IMR-90 (cell line): ENCODE results near the gene SLC16A9. TPM values are rescaled to one million over a fixed set of nuclear protein-coding genes. Genes with fewer than 3 reads are reported as not detected.

Experiments used
- ATAC-seq: fragments of 200-7000 bp; cut with Tn5 transposase; 2 replicates; pipeline ENCODE4 v1.9.1; 2020; ENCODE audit warnings: low read depth, mild to moderate bottlenecking, moderate library complexity
- BruUV-seq: library from RNA; stranded (reverse); fragments of 400-500 nt; replicated peaks from 2 replicates; lab custom pipeline; 2021; lab: Mats Ljungman, UMichigan
- CTCF ChIA-PET: fragments of 300-600 bp; formaldehyde crosslinking; extraction: SDS; loops from one replicate; lab custom pipeline; 2021; ENCODE audit warnings: antibody characterized with exemption; lab: Yijun Ruan, JAX
- POLR2A ChIA-PET: fragments of 300-600 bp; sonication (Branson Sonifier 250); formaldehyde crosslinking; loops from one replicate; lab custom pipeline; 2022; ENCODE audit warnings: antibody characterized with exemption; ENCODE audit not compliant: unreplicated experiment; lab: Charles Lee
- DNase-seq: peaks from one replicate; pipeline ENCODE4 v3.0.0; 2013
- H2AFZ ChIP-seq: replicated peaks from 2 replicates; pipeline ENCODE3; 2013; ENCODE audit warnings: low read length, mild to moderate bottlenecking; ENCODE audit not compliant: poor library complexity
- H2AK5ac ChIP-seq: 2 replicates; pipeline ENCODE4 v1.6.1; 2013; ENCODE audit warnings: low read depth, low read length, inconsistent platforms
- H2AK9ac ChIP-seq: replicated peaks from 2 replicates; pipeline ENCODE3; 2013; ENCODE audit warnings: mild to moderate bottlenecking, low read depth, low read length, moderate library complexity; ENCODE audit not compliant: poor library complexity
- H2BK120ac ChIP-seq: 2 replicates; pipeline ENCODE4 v1.6.1; 2013; ENCODE audit warnings: low read depth, low read length, inconsistent platforms
- H2BK15ac ChIP-seq: 3 replicates; pipeline ENCODE4 v1.6.1; 2013; ENCODE audit warnings: low read depth, low read length, inconsistent platforms
- H2BK20ac ChIP-seq: 2 replicates; pipeline ENCODE4 v1.6.1; 2013; ENCODE audit warnings: low read depth, mild to moderate bottlenecking, inconsistent platforms, low read length, moderate library complexity
- H2BK5ac ChIP-seq: 2 replicates; pipeline ENCODE4 v1.6.1; 2013; ENCODE audit warnings: mild to moderate bottlenecking, low read depth, low read length, inconsistent platforms; ENCODE audit not compliant: poor library complexity, severe bottlenecking
- H3K14ac ChIP-seq: replicated peaks from 2 replicates; pipeline ENCODE4 v1.6.1; 2013; ENCODE audit warnings: low read depth, low read length, inconsistent platforms
- H3K18ac ChIP-seq: 2 replicates; pipeline ENCODE4 v1.6.1; 2013; ENCODE audit warnings: low read depth, low read length, control low read depth
- H3K23ac ChIP-seq: 2 replicates; pipeline ENCODE4 v1.6.1; 2013; ENCODE audit warnings: low read depth, low read length, inconsistent platforms
- H3K27ac ChIP-seq: 2 replicates; pipeline ENCODE4 v1.5.1; 2013; ENCODE audit warnings: mild to moderate bottlenecking, control low read depth, low read length; ENCODE audit not compliant: insufficient read depth
- H3K27me3 ChIP-seq: 2 replicates; pipeline ENCODE4 v1.6.1; 2013; ENCODE audit warnings: low read length; ENCODE audit not compliant: control insufficient read depth, insufficient read depth
- H3K36me3 ChIP-seq: 2 replicates; pipeline ENCODE4 v1.6.1; 2013; ENCODE audit warnings: low read length, mixed read lengths; ENCODE audit not compliant: control insufficient read depth, insufficient read depth
- H3K4ac ChIP-seq: 2 replicates; pipeline ENCODE4 v1.6.1; 2013; ENCODE audit warnings: low read depth, low read length, inconsistent platforms
- H3K4me1 ChIP-seq: 2 replicates; pipeline ENCODE4 v1.6.1; 2013; ENCODE audit warnings: low read length, mixed read lengths; ENCODE audit not compliant: control insufficient read depth, insufficient read depth
- H3K4me2 ChIP-seq: 2 replicates; pipeline ENCODE4 v1.6.1; 2013; ENCODE audit warnings: low read depth, mild to moderate bottlenecking, control low read depth, low read length, moderate library complexity
- H3K4me3 ChIP-seq: 2 replicates; pipeline ENCODE4 v1.5.1; 2013; ENCODE audit warnings: low read depth, mild to moderate bottlenecking, control low read depth, low read length, moderate library complexity; ENCODE audit not compliant: insufficient read depth
- H3K56ac ChIP-seq: 2 replicates; pipeline ENCODE4 v1.6.1; 2013; ENCODE audit warnings: low read length, inconsistent platforms; ENCODE audit not compliant: insufficient read depth; ENCODE audit errors: extremely low read depth
- H3K79me1 ChIP-seq, 2 experiments: 2 replicates each; pipeline ENCODE4 v1.6.1; 2013; ENCODE audit warnings: low read length in 2 of 2, inconsistent platforms in 1 of 2, low read depth in 1 of 2
- H3K9ac ChIP-seq: 2 replicates; pipeline ENCODE4 v1.6.1; 2013; ENCODE audit warnings: low read depth, low read length, control low read depth
- H3K9me1 ChIP-seq: 2 replicates; pipeline ENCODE4 v1.6.1; 2013; ENCODE audit warnings: low read length, inconsistent platforms; ENCODE audit not compliant: insufficient read depth
- H3K9me3 ChIP-seq: 2 replicates; pipeline ENCODE4 v1.6.1; 2013; ENCODE audit warnings: low read length; ENCODE audit not compliant: control insufficient read depth, insufficient read depth
- H4K20me1 ChIP-seq: 2 replicates; pipeline ENCODE4 v1.6.1; 2013; ENCODE audit warnings: low read length, inconsistent platforms; ENCODE audit not compliant: insufficient read depth
- H4K5ac ChIP-seq: 2 replicates; pipeline ENCODE4 v1.6.1; 2013; ENCODE audit warnings: mild to moderate bottlenecking, low read depth, low read length, control low read depth
- H4K8ac ChIP-seq, 2 experiments: 2 replicates each; pipeline ENCODE4 v1.6.1; 2013; ENCODE audit warnings: low read depth in 2 of 2, low read length in 2 of 2, control low read depth in 1 of 2, inconsistent platforms in 1 of 2
- H4K91ac ChIP-seq: 2 replicates; pipeline ENCODE4 v1.6.1; 2013; ENCODE audit warnings: low read depth, low read length, inconsistent platforms; ENCODE audit not compliant: insufficient read depth
- BHLHE40 ChIP-seq: fragments of 150-350 bp; IDR thresholded peaks from 2 replicates; pipeline ENCODE4 v1.6.1; 2016; ENCODE audit warnings: mild to moderate bottlenecking, low read depth, low read length
- CHD1 ChIP-seq: IDR thresholded peaks from 2 replicates; pipeline ENCODE4 v1.6.1; 2012; ENCODE audit warnings: low read depth, low read length, improper control_type of control experiment
- MAFK ChIP-seq: IDR thresholded peaks from 2 replicates; pipeline ENCODE4 v1.6.1; 2012; ENCODE audit warnings: low read depth, low read length, improper control_type of control experiment
- WGBS, 2 experiments: methylation state at CpG; one replicate each; pipeline versions ENCODE4 v1.1.5 to v1.1.7; 2013; ENCODE audit warnings: missing lambda C conversion rate in 2 of 2; ENCODE audit not compliant: insufficient read length in 1 of 2; ENCODE audit errors: extremely low coverage in 2 of 2; 5-methylcytosine and 5-hydroxymethylcytosine counted together
- dilution Hi-C: fragments of 300-500 bp; cut with HindIII; formaldehyde crosslinking; loops from one replicate; pipeline ENCODE4 v1.14.3; 2018; ENCODE audit warnings: low sequenced_read_pairs; ENCODE audit not compliant: unreplicated experiment
- in situ Hi-C: fragments of 300-500 bp; cut with MboI; formaldehyde crosslinking; loops from 3 replicates; pipeline ENCODE4 v1.14.3; 2019; ENCODE audit warnings: low sequenced_read_pairs, inconsistent platforms, mixed read lengths
- intact Hi-C: fragments of 100-400 bp; cut with micrococcal nuclease; formaldehyde crosslinking; loops from 2 replicates; pipeline ENCODE4 v1.10.0; 2022
- polyA plus RNA-seq, 3 experiments: library from polyadenylated mRNA; depleted of rRNA; stranded (reverse); fragments of >200 nt; gene quantifications; 2 replicates each; pipeline ENCODE4 v1.2.3, GENCODE V29; 2012; ENCODE audit warnings: low replicate concordance in 1 of 3
- total RNA-seq: library from RNA; depleted of rRNA; stranded (reverse); fragments of >200 nt; gene quantifications from 2 replicates; pipeline ENCODE4 v1.2.3, GENCODE V29; 2012

The SLC16A9 gene
- total and polyA plus RNA-seq, 2 of the 4 experiments (the other 2 are of a cell fraction): 0.18 to 0.26 TPM

DNA sequence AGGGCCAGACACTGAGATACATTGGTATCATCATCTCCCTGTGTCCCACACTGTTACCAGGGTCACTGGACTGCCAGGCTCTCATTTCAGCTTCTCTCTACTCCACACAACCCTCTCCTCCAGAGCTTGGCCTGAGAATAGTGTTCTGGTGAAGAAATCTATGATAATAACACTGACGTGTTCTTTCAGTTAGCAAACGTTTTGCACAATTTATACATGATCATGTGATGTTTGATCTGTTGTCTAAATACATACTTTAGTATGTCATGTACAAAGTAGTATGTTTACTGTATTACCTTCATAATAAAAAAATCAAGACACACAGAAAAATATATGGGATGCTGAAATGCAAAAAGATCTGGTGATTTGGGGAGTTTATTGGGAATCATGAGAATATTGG is 5.0 kb downstream of the SLC16A9 start:
- no peak overlapping the region for H3K23ac ChIP-seq
- H2AK5ac ChIP-seq: no peak overlapping the region
- BruUV-seq: no TSS peak
- no peak overlapping the region for H2AK9ac ChIP-seq
- H4K20me1 ChIP-seq: no peaks in the 10 kb centered on the region
- H3K36me3 ChIP-seq: no peaks in the 10 kb centered on the region
- no peak overlapping the region for H2BK15ac ChIP-seq
- no peak overlapping the region for H3K4me3 ChIP-seq
- no peak overlapping the region for H2BK5ac ChIP-seq
- H2BK20ac ChIP-seq: no peak overlapping the region
- H3K4me1 ChIP-seq: peaks cover 3% of the 10 kb centered on the region; the same call in 1 of the 2 replicates
- H3K4me2 ChIP-seq: no peak overlapping the region
- H3K18ac ChIP-seq: no peak overlapping the region
- in situ Hi-C loops: no loop called here
- no peaks in the 10 kb centered on the region for H3K79me1 ChIP-seq
- ATAC-seq: no peak
- TF ChIP-seq MAFK (no peak), CHD1 (no peak), BHLHE40 (no peak)
- no peak overlapping the region for H4K91ac ChIP-seq
- H3K9me3 ChIP-seq: no peaks in the 10 kb centered on the region
- H3K4ac ChIP-seq: no peak overlapping the region
- no peak overlapping the region for H3K27ac ChIP-seq
- no peak overlapping the region for H3K14ac ChIP-seq
- H3K56ac ChIP-seq: no peak overlapping the region
- no peak for DNase-seq
- WGBS, 2 experiments: no CpG with 5 or more reads among the region's 2 CpGs
- ChIA-PET POLR2A (no interaction called here), CTCF (no interaction called here)
- H3K9ac ChIP-seq: no peak overlapping the region
- H3K27me3 ChIP-seq: peaks cover 17% of the 10 kb centered on the region
- H2BK120ac ChIP-seq: no peak overlapping the region
- H4K5ac ChIP-seq: no peak overlapping the region
- H3K9me1 ChIP-seq: no peaks in the 10 kb centered on the region
- dilution Hi-C loops: no loop called here
- H4K8ac ChIP-seq: no peak overlapping the region
- no peak overlapping the region for H2AFZ ChIP-seq
- intact Hi-C loops: no loop called here
